Gastrocnemius medialis (tissue), 4 donors: Measurements from ENCODE around the gene SMURF2. TPM values are rescaled to one million over a fixed set of nuclear protein-coding genes. Genes with fewer than 3 reads are reported as not detected.
A peak's percentile ranks its signal among the peaks of the same experiment; 100 is the strongest.

Experiments used
- ATAC-seq, 2 donors: fragments of 150-250 bp; one replicate each; pipeline ENCODE4 v1.9.1; 2016
- DNase-seq, 2 donors: peaks; one replicate each; pipeline ENCODE4 v3.0.0-alpha.2; 2019
- H3K27ac ChIP-seq, 4 donors: fragments of 200-600 bp; sonication (generic); 1 replicate in 1 of 4; 2 replicates in 3 of 4; pipeline ENCODE4 v1.5.1; 2016 to 2018; ENCODE audit warnings: mild to moderate bottlenecking in 2 of 4, moderate library complexity in 1 of 4
- H3K27me3 ChIP-seq, 3 donors: fragments of 200-600 bp; sonication (generic) in 2 of 3; 1 replicate in 1 of 3; 2 replicates in 2 of 3; pipeline versions ENCODE4 v1.5.1 to v1.6.0; 2016 to 2019; ENCODE audit warnings: mild to moderate bottlenecking in 1 of 3, moderate library complexity in 1 of 3
- H3K36me3 ChIP-seq, 2 donors: fragments of 200-600 bp; sonication (generic) in 1 of 2; one replicate each; pipeline ENCODE4 v1.5.1; 2017 to 2018
- H3K4me1 ChIP-seq, 2 donors: fragments of 200-600 bp; sonication (generic) in 1 of 2; one replicate each; pipeline ENCODE4 v1.5.1; 2016 to 2017; ENCODE audit warnings: mild to moderate bottlenecking in 2 of 2
- H3K4me3 ChIP-seq, 4 donors: fragments of 200-600 bp; sonication (generic) in 3 of 4; 1 replicate in 1 of 4; 2 replicates in 3 of 4; pipeline ENCODE4 v1.5.1; 2016 to 2019; ENCODE audit warnings: mild to moderate bottlenecking in 2 of 4
- H3K9me3 ChIP-seq, 3 donors: fragments of 200-600 bp; sonication (generic) in 2 of 3; 1 replicate in 1 of 3; 2 replicates in 2 of 3; pipeline ENCODE4 v1.5.1; 2016 to 2019
- POLR2A ChIP-seq, 2 donors: fragments of 450-650 bp; IDR thresholded peaks; one replicate each; pipeline ENCODE4 v1.6.1; 2017; ENCODE audit warnings: antibody characterized with exemption in 2 of 2, mild to moderate bottlenecking in 2 of 2, moderate library complexity in 2 of 2
- in situ Hi-C, 4 donors: fragments of 200-750 bp; cut with MboI; loops; one replicate each; pipeline versions ENCODE4 v1.15.0 to v1.8.0; 2017; ENCODE audit warnings: low sequenced_read_pairs in 4 of 4
- intact Hi-C: fragments of 100-400 bp; cut with DNase I; formaldehyde crosslinking; loops from one replicate; pipeline ENCODE4 v1.15.1; 2023; ENCODE audit warnings: low total_unique reads
- total RNA-seq, 4 donors: library from RNA; depleted of rRNA; stranded (reverse); fragments of >200 nt; gene quantifications; one replicate each; pipeline versions ENCODE4 v1.1.0 to v1.2.3, GENCODE V29; 2016
- TF ChIP-seq, protein P1 (sequence below), 5 experiments: fragments of 450-650 bp in 3 of 5; fragments of 200-600 bp in 2 of 5; sonication (generic) in 2 of 5; IDR thresholded peaks in 4 of 5; conservative IDR thresholded peaks in 1 of 5; 1 replicate in 4 of 5; 2 replicates in 1 of 5; pipeline ENCODE4 v1.5.1; 2016 to 2019; ENCODE audit warnings: antibody characterized with exemption in 5 of 5, mild to moderate bottlenecking in 3 of 5, moderate library complexity in 3 of 5

Gene SMURF2
- total RNA-seq, 4 donors from 2014 or later = 8.9 to 15.3 (median 11.4) TPM

DNA sequence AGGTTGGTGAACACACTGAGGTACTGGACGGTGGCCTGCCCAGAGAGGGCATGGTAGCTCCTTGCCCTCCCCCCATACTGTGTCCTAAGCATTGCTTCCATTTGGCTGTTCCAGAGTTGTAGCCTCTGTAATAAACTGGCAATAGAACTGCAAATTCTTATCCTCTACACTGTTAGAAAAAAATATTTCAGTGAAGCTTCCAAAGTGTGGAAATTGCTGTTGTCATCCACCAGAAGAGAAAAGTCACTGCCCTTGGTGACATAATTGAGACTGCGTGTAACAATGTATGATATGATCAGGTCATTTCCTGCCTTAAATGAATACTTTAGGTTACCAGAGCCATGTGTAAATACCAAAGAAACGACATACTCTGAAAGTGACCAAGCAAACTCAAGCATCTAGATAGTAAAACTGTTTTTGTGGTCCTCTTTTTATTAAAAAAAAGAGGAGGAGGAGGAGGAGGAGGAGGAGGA, 89.4 kb downstream of the SMURF2 start:
- Histone ChIP-seq H3K27ac (peak overlapping the region in 1 of 4 donors; percentile 25), H3K4me3 (no peak overlapping the region), H3K27me3 (no peaks in the 10 kb centered on the region), H3K9me3 (no peaks in the 10 kb centered on the region), H3K36me3 (peaks cover 0 to 40% of the 10 kb centered on the region in 2 donors), H3K4me1 (no peaks in the 10 kb centered on the region)
- no peak for TF ChIP-seq POLR2A (IDR thresholded peaks at IDR 0.05)
- TF ChIP-seq, protein P1, sequence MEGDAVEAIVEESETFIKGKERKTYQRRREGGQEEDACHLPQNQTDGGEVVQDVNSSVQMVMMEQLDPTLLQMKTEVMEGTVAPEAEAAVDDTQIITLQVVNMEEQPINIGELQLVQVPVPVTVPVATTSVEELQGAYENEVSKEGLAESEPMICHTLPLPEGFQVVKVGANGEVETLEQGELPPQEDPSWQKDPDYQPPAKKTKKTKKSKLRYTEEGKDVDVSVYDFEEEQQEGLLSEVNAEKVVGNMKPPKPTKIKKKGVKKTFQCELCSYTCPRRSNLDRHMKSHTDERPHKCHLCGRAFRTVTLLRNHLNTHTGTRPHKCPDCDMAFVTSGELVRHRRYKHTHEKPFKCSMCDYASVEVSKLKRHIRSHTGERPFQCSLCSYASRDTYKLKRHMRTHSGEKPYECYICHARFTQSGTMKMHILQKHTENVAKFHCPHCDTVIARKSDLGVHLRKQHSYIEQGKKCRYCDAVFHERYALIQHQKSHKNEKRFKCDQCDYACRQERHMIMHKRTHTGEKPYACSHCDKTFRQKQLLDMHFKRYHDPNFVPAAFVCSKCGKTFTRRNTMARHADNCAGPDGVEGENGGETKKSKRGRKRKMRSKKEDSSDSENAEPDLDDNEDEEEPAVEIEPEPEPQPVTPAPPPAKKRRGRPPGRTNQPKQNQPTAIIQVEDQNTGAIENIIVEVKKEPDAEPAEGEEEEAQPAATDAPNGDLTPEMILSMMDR (IDR thresholded peaks at IDR 0.05 in 4 of 5, conservative IDR thresholded peaks at IDR 0.05 in 1 of 5) = no peak
- ATAC-seq = peak in 1 of 2 donors; percentile 14
- DNase-seq = no peak
- in situ Hi-C loops = no loop called here
- intact Hi-C loops = no loop called here

DNA sequence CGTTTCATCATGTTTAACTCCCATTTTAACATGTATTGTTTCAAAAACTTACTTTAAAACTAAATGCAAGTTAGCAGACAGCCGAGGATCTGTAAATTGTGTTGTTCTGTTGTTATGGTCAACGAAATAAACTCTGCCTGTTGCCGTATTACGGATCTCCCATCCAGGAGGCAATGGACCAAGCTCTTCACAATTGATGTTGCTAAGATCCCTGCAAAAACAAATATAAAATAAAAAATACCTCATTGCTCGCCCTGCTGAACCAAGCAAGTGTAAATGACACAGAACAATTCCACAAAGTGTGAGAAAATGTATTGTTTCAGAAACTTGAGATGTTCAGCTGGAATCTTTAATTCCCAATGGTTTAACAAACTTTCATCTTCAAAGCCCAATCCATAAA, 90.4 kb downstream of the SMURF2 start:
- DNase-seq (no peak), ATAC-seq (no peak)
- Histone ChIP-seq H3K36me3 (peaks cover 0 to 36% of the 10 kb centered on the region in 2 donors), H3K4me1 (no peaks in the 10 kb centered on the region), H3K27me3 (no peaks in the 10 kb centered on the region), H3K9me3 (no peaks in the 10 kb centered on the region), H3K4me3 (no peak overlapping the region), H3K27ac (no peak overlapping the region)
- intact Hi-C loops = no loop called here
- TF ChIP-seq, protein P1 (IDR thresholded peaks at IDR 0.05 in 4 of 5, conservative IDR thresholded peaks at IDR 0.05 in 1 of 5) = no peak
- no peak for TF ChIP-seq POLR2A (IDR thresholded peaks at IDR 0.05)
- in situ Hi-C loops = no loop called here

DNA sequence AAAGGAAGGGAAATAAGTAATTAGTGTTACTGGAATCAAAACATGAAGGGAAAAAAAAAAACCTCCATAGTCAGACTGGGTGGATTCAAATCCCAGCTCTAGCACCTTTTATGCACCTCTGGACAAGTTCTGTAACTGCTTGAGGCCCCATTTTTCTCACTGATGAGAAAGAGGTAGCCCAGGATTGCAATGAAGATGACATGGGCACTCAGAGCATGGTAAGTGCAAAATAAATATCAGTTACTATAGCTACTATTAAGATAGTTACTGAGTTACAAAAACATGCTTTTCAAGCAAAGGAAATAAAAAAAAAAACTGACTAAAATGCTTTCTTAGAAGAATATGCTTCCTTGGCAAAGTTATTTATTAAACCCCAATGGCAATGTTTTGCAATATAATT, 96.5 kb downstream of the SMURF2 start:
- Histone ChIP-seq H3K27ac (no peak overlapping the region), H3K36me3 (peaks cover 0 to 36% of the 10 kb centered on the region in 2 donors), H3K4me3 (no peak overlapping the region), H3K9me3 (no peaks in the 10 kb centered on the region), H3K4me1 (no peaks in the 10 kb centered on the region), H3K27me3 (no peaks in the 10 kb centered on the region)
- intact Hi-C loops (no loop called here), in situ Hi-C loops (no loop called here)
- no peak for TF ChIP-seq POLR2A (IDR thresholded peaks at IDR 0.05)
- TF ChIP-seq, protein P1 (IDR thresholded peaks at IDR 0.05 in 4 of 5, conservative IDR thresholded peaks at IDR 0.05 in 1 of 5) = no peak
- DNase-seq (no peak), ATAC-seq (no peak)

DNA sequence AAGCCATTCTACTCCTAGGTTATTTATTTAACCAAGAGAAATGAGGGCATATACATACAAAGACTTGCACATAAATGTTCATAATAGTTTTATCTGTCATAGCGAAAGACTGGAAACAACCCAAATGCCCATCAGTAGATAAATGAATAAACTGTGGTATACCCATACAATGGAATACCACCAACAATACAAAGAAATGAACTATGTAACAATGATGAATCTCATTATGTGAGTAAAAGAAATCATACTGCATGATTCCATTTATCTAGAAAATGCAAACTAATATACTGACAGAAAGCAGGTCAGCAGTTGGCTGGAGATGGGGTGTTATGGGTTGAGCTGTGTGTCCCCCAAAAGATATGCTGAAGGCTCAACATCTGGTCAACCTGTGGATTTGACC, 98.0 kb downstream of the SMURF2 start:
- DNase-seq = no peak
- Histone ChIP-seq H3K4me3 (no peak overlapping the region), H3K9me3 (no peaks in the 10 kb centered on the region), H3K36me3 (peaks cover 0 to 40% of the 10 kb centered on the region in 2 donors), H3K4me1 (no peaks in the 10 kb centered on the region), H3K27me3 (no peaks in the 10 kb centered on the region), H3K27ac (no peak overlapping the region)
- intact Hi-C loops = no loop called here
- in situ Hi-C loops = no loop called here
- ATAC-seq = no peak
- TF ChIP-seq POLR2A (IDR thresholded peaks at IDR 0.05) = no peak
- TF ChIP-seq, protein P1 (IDR thresholded peaks at IDR 0.05 in 4 of 5, conservative IDR thresholded peaks at IDR 0.05 in 1 of 5) = no peak

DNA sequence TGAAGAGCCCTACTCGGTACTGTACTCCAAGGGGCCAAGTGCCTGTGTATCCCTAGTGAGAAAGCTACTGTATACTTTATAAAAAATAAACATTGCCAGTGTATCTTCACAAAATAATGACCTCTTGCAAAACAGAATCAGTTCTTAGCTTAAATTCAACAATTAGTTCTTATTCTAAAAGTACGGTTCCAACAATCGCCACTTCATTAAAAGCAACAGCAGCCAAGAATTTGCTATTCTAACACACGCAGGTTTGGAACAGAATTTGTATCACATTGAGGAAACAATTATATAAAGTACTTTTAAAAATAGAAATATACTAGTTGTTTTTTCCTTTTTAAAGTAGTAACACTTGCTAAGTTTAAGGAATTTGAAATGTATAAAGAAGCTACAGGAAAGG, 106.8 kb downstream of the SMURF2 start:
- no peaks in the 10 kb centered on the region for H3K9me3 ChIP-seq
- H3K36me3 ChIP-seq = peaks cover 0 to 33% of the 10 kb centered on the region in 2 donors
- intact Hi-C loops = no loop called here
- no peak overlapping the region for H3K4me3 ChIP-seq
- DNase-seq = no peak
- no peak for ATAC-seq
- in situ Hi-C loops = no loop called here
- TF ChIP-seq, protein P1 (IDR thresholded peaks at IDR 0.05 in 4 of 5, conservative IDR thresholded peaks at IDR 0.05 in 1 of 5) = no peak
- no peak for TF ChIP-seq POLR2A (IDR thresholded peaks at IDR 0.05)
- H3K27ac ChIP-seq = no peak overlapping the region
- H3K4me1 ChIP-seq = no peaks in the 10 kb centered on the region
- H3K27me3 ChIP-seq = no peaks in the 10 kb centered on the region
